Stimulated activated CD4-positive, alpha-beta T cell treated with anti-CD3 and anti-CD28 coated beads, Interleukin-12 subunit alpha, Interleukin-12 subunit beta, amount 100 ng/mL, for 48 hours (primary cell): Measurements from ENCODE around the gene C11orf21.
"Not testable (repeated sequence)": the region's sequence is repeated elsewhere in the genome, so short reads cannot be mapped to it uniquely, and the experiment has no call there.

Experiments used
- DNase-seq, 3 donors: peaks; one replicate each; pipeline ENCODE4 v3.0.0-alpha.2; 2020; ENCODE audit warnings: low read depth in 2 of 3, low spot score in 1 of 3

C11orf21 gene

GRCh38 chr11:2297623-2298030, 4.1 kb downstream of the C11orf21 start:
- DNase-seq, result no peak

GRCh38 chr11:2296913-2297622, 4.7 kb downstream of the C11orf21 start:
- no peak for DNase-seq

GRCh38 chr11:2295971-2296912, 5.5 kb downstream of the C11orf21 start:
- no peak for DNase-seq

- DNase-seq, result no peak
Measured at GRCh38 chr11:2294926-2295290, 6.8 kb downstream of the C11orf21 start.

- DNase-seq, result no peak
Measured at GRCh38 chr11:2293984-2294925, 7.5 kb downstream of the C11orf21 start.

GRCh38 chr11:2293531-2293971, 8.2 kb downstream of the C11orf21 start:
- no peak for DNase-seq

GRCh38 chr11:2290351-2290841, 11.3 kb downstream of the C11orf21 start:
- no peak for DNase-seq

- DNase-seq, result no peak
Measured at GRCh38 chr11:2289859-2290258, 11.9 kb downstream of the C11orf21 start.

- DNase-seq, result no peak
Measured at GRCh38 chr11:2289350-2289749, 12.4 kb downstream of the C11orf21 start.

- DNase-seq, result no peak
Measured at GRCh38 chr11:2287091-2287490, 14.6 kb downstream of the C11orf21 start.

- DNase-seq, result not testable (repeated sequence)
Measured at GRCh38 chr11:2286350-2286749, 15.4 kb downstream of the C11orf21 start.

- DNase-seq, result no peak
Measured at GRCh38 chr11:2280208-2280607, 21.5 kb downstream of the C11orf21 start.

GRCh38 chr11:2277933-2278523, 23.7 kb downstream of the C11orf21 start:
- no peak for DNase-seq

GRCh38 chr11:2277008-2277346, 24.7 kb downstream of the C11orf21 start:
- DNase-seq, result no peak

- no peak for DNase-seq
Measured at GRCh38 chr11:2276280-2277007, 25.3 kb downstream of the C11orf21 start.

- DNase-seq, result no peak
Measured at GRCh38 chr11:2275334-2276279, 26.1 kb downstream of the C11orf21 start.

- no peak for DNase-seq
Measured at GRCh38 chr11:2273771-2274170, 27.9 kb downstream of the C11orf21 start.

- no peak for DNase-seq
Measured at GRCh38 chr11:2273311-2273710, 28.4 kb downstream of the C11orf21 start.

GRCh38 chr11:2272946-2273280, 28.8 kb downstream of the C11orf21 start:
- no peak for DNase-seq
